Urothelium cell line (cell line): ENCODE data around the gene OR5L2.
"Not testable (repeated sequence)": the region's sequence is repeated elsewhere in the genome, so short reads cannot be mapped to it uniquely, and the experiment has no call there.

Experiments used
- DNase-seq: peaks from one replicate; pipeline ENCODE4 v3.0.0; 2011; ENCODE audit warnings: low spot score, mixed read lengths
- FAIRE-seq: peaks from 2 replicates; lab custom pipeline; 2011; peaks lifted over from hg19 to GRCh38; lab: Jason Lieb, UNC

The OR5L2 gene

DNA sequence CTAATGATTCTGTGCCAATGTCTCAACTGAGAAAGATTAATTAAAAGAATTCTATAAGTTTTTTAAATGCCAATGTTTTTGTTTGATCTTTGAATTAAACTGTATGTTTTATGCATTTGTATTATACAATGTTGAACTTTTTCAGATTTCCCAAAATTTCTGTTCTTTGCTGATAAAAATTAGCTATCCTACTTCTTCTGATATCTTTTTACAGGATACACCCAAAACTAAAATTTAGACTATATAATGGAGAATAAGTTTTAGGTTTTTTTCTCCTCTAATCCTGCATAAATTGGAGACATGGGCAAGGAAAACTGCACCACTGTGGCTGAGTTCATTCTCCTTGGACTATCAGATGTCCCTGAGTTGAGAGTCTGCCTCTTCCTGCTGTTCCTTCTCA lies at the start of gene OR5L2:
OR5L2 (plus strand) TSS at position 301 of the 400 bp plus-strand sequence; CDS start at position 301, 0 bp downstream.
- FAIRE-seq = no peak
- DNase-seq = no peak

DNA sequence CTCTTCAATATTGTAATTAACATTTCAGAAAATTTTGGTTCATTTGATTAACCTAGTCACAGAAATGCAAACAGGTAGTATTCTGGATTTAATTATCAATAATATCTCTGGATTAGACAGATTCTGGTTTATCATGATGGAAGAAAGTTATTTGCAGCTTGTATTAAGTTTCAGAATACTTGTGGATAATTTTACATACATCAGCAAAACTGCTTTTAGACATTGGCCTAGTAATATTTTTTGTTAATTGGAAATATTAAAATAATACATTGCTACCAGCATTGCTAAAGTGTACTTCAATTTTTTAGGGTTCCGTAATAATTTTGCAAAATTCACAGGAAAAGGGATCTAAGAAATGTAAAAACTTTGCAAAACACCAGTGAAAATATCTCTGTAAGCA lies 35.4 kb upstream of the OR5L2 start:
- FAIRE-seq (no peak), DNase-seq (no peak)

DNA sequence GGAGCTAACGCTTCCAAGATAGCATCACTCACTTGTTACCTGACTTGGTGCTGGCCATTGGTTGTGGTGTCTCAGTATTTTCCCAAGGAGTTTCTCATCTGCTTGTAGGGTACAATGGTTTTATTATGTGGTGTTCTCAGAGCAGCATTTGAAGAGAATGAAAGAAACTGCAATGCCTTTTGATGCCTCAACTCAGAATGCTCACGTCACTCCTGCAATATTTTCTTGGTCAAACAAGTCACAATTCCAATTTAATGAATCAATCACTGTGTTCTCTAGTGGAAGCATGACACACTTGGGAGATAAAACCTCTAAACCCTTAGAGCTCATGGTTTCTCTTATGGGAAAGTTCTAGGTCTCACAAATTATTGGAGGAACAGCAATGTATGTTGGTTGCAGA lies 33.7 kb upstream of the OR5L2 start:
- no peak for FAIRE-seq
- no peak for DNase-seq

DNA sequence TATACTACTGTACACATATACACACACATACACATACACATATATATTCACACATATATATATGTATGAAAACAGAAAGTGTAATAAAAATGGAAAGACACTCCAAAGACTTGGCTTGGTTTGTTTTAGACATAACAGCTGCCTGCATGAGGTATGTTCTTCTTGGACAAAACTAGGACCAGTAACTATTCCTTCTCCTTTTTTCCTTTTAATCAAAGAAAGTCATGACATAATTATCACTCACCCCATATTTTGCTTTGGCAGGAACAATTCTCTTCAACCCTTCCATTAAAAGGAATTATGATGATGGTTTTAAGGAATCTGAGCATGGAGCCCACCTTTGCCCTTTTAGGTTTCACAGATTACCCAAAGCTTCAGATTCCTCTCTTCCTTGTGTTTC lies 31.8 kb upstream of the OR5L2 start, which contains the start of gene OR5D14:
OR5D14 (plus strand) TSS at position 301 of the 400 bp plus-strand sequence; CDS start at position 301, 0 bp downstream.
- FAIRE-seq = no peak
- DNase-seq = no peak

DNA sequence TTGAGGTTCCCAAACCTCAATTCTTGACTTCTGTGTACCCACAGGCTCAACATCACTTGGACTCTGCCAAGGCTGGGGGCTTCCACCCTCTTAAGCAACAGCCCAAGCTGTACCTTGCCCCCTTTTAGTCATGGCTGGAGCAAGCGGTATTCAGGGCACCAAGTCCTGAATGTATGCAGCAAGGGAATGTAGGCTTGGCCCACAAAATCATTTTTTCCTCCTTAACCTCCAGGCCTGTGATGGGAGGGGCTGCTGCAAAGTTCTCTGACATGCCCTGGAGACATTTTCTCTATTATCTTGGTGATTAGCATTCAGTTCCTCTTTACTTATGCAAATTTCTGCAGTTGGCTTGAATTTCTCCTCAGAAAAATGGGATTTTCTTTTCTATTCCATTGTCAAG lies 20.8 kb upstream of the OR5L2 start:
- FAIRE-seq (no peak), DNase-seq (no peak)

DNA sequence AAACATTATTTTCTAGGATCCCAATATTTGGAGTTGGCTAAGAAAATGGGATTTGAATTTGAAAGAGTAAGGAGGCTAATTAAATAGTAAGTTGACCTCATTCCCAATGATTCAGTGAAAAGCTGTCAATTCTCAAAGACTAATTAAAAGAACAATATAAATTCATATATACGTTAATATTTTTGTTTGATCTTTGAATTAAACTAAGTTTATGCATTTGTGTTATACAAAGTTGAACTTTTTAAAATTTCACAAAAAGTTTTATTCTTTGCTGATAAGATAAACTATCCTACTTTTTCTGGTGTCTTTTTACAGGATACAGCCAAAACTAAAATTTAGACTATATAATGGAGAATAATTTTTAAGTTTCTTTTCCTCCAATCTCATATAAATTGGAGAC lies 16.0 kb upstream of the OR5L2 start, which contains the start of gene OR5L1:
OR5L1 (plus strand) TSS at position 301 of the 400 bp plus-strand sequence. CDS start 100 bp downstream, outside the sequence.
- FAIRE-seq (no peak), DNase-seq (no peak)

DNA sequence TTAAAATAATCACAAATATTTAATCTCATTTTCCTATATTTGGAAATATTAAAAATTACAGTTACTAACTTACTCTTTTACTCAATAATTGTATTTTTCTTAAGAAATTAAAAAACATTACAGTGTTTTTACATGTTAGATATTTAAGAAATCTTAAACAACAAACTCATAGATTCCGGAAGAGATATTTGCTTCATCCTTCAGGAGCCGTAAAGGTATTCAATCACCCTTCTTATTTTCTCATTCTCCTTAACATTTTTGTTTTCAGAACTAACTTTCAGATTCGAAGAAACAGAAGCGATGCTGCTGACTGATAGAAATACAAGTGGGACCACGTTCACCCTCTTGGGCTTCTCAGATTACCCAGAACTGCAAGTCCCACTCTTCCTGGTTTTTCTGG lies 7.7 kb upstream of the OR5L2 start, which contains the start of gene OR5D18:
OR5D18 (plus strand) TSS at position 301 of the 400 bp plus-strand sequence; CDS start at position 301, 0 bp downstream.
- FAIRE-seq (no peak), DNase-seq (no peak)

DNA sequence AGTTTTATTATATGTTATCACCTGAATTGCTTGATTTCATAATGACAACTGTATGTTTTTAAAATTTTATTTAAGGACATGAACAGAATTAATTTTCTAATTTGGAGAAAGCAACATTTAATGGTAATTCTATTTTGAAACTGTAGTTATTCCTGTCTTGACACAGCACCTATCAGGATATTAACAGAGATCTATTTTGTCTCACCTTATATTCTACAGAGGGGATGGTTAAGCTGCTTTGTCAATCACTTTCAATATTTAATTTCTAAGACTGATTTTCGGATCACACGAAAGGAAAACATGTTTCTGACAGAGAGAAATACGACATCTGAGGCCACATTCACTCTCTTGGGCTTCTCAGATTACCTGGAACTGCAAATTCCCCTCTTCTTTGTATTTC lies 11.4 kb downstream of the OR5L2 start, which contains the start of gene OR5D16:
OR5D16 (plus strand) TSS at position 301 of the 400 bp plus-strand sequence; CDS start at position 301, 0 bp downstream.
- DNase-seq = no peak
- FAIRE-seq = no peak

DNA sequence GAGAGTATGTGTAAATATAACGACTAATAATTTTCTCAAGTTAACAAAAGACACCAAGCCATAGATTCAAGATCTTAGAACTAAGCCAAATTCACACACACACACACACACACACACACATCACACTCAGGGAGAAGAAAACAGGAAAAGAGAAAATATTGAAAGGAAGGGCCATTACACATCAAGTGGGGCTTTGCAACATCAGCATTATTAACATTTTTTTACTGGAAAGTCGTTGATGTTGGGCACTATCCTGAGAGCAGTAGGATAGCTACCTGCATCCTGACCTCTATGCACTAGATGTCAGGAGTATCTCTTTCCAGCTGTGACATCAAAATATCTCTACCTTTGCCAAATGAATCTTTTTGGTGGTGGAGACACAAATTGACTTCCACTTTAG lies 20.4 kb downstream of the OR5L2 start:
- FAIRE-seq = no peak

DNA sequence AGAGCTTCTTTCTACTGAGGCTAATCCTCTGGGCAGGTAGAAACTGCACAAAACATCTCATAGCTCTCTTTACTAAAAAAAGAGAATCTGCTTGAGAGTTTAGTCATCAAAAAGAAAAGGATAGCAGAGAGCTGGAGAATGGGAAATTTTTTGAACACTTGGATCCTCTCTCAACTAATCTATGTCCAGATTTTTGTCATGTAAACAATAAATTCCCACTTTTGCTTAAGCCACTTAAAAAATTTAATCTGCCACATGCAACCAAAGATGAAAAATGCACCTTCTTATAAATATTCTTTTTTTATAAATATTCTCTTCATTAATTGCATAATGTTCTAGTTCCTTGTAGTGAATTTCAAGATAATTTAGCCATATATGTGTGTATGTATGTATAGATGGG lies 22.0 kb downstream of the OR5L2 start:
- FAIRE-seq (no peak), DNase-seq (no peak)

More for the DNA sequence above, 20.4 kb downstream of the OR5L2 start:
- no peak for DNase-seq

DNA sequence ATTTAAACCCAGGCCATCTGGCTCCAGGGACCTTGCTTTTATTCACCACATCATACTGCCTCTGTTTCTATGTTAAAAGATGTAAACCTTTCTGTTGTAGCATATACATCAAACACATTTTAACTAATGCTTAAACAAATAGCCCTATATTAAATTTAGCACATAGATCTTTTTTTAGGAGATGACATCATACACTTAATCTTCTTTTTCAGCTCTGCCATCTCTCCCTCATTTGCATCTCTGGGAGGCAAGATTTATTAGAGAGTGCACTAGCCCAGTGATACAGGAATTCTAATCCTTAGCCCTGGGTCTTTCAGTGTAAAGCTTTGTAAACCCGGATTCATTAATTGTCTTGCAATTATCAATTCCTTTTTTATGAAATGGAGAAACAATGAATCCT lies 25.1 kb downstream of the OR5L2 start:
- no peak for DNase-seq
- no peak for FAIRE-seq

DNA sequence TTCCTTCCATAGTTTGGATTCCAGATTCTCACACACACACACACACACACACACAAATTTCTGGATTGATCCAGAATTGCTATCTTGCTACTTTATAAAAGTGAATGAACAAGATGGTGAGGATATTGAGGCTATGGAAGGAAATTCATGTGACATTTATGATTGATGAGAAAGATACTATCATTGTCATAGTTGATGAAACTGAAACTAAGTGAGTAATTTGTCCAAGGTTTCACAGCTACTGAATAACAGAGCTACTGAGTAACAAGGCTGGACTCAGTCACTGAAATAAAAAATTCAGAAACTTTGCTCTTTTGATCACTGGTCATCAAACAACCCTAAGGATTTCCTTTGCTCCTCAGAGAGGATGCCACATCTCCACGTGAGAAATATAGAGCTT lies 27.7 kb downstream of the OR5L2 start:
- no peak for FAIRE-seq
- no peak for DNase-seq

DNA sequence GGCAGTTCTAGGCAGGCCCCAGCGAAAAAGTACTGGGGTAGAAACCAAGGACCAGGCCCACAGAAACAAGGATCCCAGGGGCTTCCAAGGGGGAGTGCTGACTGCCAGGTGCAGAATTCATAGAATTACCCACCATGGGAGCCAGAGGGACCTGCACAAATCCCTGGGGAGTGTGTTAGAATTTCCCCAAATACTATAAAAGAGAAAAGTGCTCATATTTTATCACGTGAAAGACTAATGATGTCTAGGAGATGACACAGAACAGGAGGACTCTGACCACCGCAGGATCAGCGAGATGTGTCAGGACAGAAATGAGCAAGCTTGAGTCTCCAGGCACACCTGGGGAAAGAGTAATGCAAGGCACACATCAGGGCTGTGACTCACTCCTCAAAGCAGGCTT lies 40.3 kb downstream of the OR5L2 start:
- FAIRE-seq = not testable (repeated sequence)

DNA sequence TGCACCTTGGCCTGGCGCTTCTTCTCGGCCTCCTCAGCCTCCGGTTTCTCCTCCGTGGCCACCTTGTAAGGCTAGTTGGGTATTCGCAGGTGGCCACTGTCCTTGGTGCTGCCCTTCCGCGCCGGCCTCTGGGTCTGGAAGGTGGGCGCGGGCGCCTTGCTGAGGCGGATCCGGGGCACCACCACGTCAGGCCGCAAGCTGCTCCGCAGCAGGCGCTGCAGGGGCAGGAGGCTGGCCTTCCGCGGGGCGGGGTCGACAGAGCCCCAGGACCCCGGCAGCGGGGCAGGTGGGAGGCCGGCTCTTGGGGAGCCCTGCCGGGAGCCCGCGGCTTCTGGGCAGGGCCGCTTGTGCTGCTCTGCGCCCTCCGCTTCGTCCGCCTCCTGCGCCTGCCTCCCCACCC lies 45.7 kb downstream of the OR5L2 start:
- peak; percentile 44 for DNase-seq
- not testable (repeated sequence) for FAIRE-seq

More for the DNA sequence above, 40.3 kb downstream of the OR5L2 start:
- DNase-seq = not testable (repeated sequence)

DNA sequence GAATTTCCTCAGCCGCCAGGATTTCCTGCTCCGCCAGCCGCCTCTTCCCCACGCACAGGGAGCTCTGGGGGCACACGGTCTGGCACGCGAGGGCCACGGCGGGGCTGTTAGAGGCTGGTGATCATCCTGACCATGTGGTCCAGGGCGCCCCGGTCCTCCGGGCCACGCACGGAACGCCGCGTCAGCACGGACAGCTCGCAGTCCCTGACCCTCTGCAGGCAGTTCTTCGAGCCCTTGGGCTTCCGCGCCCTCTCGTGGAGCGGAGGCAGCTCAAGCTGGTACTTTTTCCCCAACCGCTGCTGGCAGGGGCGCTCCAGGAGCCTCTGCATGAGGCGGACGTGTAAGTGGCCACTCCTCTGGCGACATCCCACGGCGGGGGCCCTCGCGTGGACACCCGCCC lies 46.1 kb downstream of the OR5L2 start:
- DNase-seq (peak; percentile 33), FAIRE-seq (peak; percentile 84)
